A673 (cell line): ENCODE data around the gene YIF1B. TPM values are rescaled to one million over a fixed set of nuclear protein-coding genes. Genes with fewer than 3 reads are reported as not detected.
"Not testable (repeated sequence)": the region's sequence is repeated elsewhere in the genome, so short reads cannot be mapped to it uniquely, and the experiment has no call there.

Source experiments
- BruUV-seq: library from RNA; stranded (reverse); fragments of 400-500 nt; replicated peaks from 2 replicates; lab custom pipeline; 2021; lab: Mats Ljungman, UMichigan
- CTCF ChIA-PET: fragments of 300-600 bp; sonication (Branson Sonifier 250); formaldehyde crosslinking; loops from one replicate; lab custom pipeline; 2022; ENCODE audit warnings: antibody characterized with exemption; lab: Charles Lee
- POLR2A ChIA-PET: fragments of 300-600 bp; sonication (Branson Sonifier 250); formaldehyde crosslinking; loops from one replicate; lab custom pipeline; 2022; ENCODE audit warnings: antibody characterized with exemption; ENCODE audit not compliant: low non-redundant PET; lab: Charles Lee
- DNase-seq: peaks from one replicate; pipeline ENCODE4 v3.0.0-alpha.2; 2015; ENCODE audit warnings: low spot score
- H3K27ac ChIP-seq: fragments of 200-600 bp; sonication (generic); 2 replicates; pipeline ENCODE4 v1.5.1; 2016; ENCODE audit warnings: mixed run types, low read depth, mild to moderate bottlenecking, mixed read lengths, antibody characterized with exemption, low read length; ENCODE audit not compliant: poor library complexity, severe bottlenecking
- H3K27me3 ChIP-seq: fragments of 200-600 bp; sonication (generic); replicated peaks from 2 replicates; pipeline ENCODE4 v1.6.1; 2017; ENCODE audit warnings: mixed run types, low read depth, mild to moderate bottlenecking, mixed read lengths, antibody characterized with exemption, low read length; ENCODE audit not compliant: insufficient read depth, poor library complexity
- H3K36me3 ChIP-seq: fragments of 200-600 bp; sonication (generic); 2 replicates; pipeline ENCODE4 v1.6.1; 2016; ENCODE audit warnings: mixed run types, mild to moderate bottlenecking, mixed read lengths, antibody characterized with exemption, low read length; ENCODE audit not compliant: insufficient read depth, poor library complexity, severe bottlenecking
- H3K4me1 ChIP-seq: fragments of 200-600 bp; sonication (generic); 2 replicates; pipeline ENCODE4 v1.6.1; 2017; ENCODE audit warnings: mixed run types, mild to moderate bottlenecking, mixed read lengths, antibody characterized with exemption, low read length; ENCODE audit not compliant: insufficient read depth, poor library complexity, severe bottlenecking
- H3K4me3 ChIP-seq: fragments of 200-600 bp; sonication (generic); 2 replicates; pipeline ENCODE4 v1.5.1; 2016; ENCODE audit warnings: low read depth, mixed run types, mild to moderate bottlenecking, mixed read lengths, low read length; ENCODE audit not compliant: poor library complexity, severe bottlenecking
- H3K9me3 ChIP-seq: fragments of 200-600 bp; sonication (generic); 2 replicates; pipeline ENCODE4 v1.6.1; 2016; ENCODE audit warnings: mixed run types, low read depth, mild to moderate bottlenecking, mixed read lengths, antibody characterized with exemption, low read length; ENCODE audit not compliant: poor library complexity, severe bottlenecking
- EZH2 ChIP-seq: fragments of 200-600 bp; sonication (generic); IDR thresholded peaks from 2 replicates; pipeline ENCODE4 v1.6.1; 2017; ENCODE audit warnings: borderline replicate concordance, low read depth, mild to moderate bottlenecking, mixed read lengths, antibody characterized with exemption, low read length; ENCODE audit not compliant: poor library complexity, severe bottlenecking
- intact Hi-C: fragments of 100-400 bp; cut with micrococcal nuclease; formaldehyde crosslinking; loops from one replicate; pipeline ENCODE4 v1.10.0; 2022; ENCODE audit not compliant: unreplicated experiment
- total RNA-seq: library from RNA; stranded (reverse); gene quantifications from 2 replicates; pipeline ENCODE4 v1.2.3, GENCODE V29; 2021
- TF ChIP-seq, protein P1 (sequence below): fragments of 300-800, 200-600 bp; sonication (generic); conservative IDR thresholded peaks from 2 replicates; pipeline ENCODE4 v1.5.1; 2017; ENCODE audit warnings: low read depth, mild to moderate bottlenecking, antibody characterized with exemption, low read length, moderate library complexity, mixed read lengths

The YIF1B gene
- total RNA-seq, 1 experiment from 2014 or later: 57.6 TPM

DNA sequence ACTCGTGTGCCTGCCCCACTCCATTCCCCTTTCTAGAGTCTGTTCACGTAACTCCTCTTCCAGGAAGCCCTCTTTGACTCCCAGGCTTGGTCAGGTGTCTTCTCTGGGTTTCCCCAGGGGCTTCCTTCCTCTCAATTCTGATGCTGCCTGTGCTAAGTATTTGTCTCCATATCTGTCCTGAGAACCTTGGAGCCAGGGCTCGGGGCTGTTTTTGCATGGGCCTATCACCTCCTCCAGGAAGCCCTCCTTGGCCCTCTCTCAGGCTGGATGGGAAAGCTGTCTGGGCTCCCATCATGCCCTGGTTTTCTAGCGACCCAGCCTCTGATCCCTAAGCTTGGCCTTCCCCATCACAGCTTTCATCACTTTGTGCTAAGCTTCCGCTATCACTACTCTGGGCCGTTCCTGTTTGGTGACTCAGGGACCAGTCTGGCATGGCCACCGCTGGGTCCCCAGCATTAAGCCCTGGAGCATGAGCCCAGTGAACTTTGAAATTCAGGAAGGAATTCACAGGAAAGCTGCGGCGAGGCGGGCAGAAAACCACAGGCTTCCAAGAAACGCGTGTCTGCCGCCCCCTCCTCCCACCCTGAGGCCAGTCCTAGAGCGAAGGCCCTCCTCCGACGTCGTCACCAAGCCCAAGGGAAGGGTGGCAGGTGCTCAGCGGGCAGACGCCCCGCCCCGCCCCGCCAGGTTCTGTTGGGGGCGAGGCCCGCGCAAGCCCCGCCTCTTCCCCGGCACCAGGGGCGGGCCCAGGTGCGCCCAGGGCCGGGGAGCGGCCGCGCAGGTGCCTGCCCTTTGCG lies 51.9 kb downstream of the YIF1B start:
- H3K27me3 ChIP-seq: no peaks in the 10 kb centered on the region
- H3K4me3 ChIP-seq: peak overlapping the region; percentile 41
- peaks cover 6% of the 10 kb centered on the region for H3K4me1 ChIP-seq
- TF ChIP-seq, protein P1, sequence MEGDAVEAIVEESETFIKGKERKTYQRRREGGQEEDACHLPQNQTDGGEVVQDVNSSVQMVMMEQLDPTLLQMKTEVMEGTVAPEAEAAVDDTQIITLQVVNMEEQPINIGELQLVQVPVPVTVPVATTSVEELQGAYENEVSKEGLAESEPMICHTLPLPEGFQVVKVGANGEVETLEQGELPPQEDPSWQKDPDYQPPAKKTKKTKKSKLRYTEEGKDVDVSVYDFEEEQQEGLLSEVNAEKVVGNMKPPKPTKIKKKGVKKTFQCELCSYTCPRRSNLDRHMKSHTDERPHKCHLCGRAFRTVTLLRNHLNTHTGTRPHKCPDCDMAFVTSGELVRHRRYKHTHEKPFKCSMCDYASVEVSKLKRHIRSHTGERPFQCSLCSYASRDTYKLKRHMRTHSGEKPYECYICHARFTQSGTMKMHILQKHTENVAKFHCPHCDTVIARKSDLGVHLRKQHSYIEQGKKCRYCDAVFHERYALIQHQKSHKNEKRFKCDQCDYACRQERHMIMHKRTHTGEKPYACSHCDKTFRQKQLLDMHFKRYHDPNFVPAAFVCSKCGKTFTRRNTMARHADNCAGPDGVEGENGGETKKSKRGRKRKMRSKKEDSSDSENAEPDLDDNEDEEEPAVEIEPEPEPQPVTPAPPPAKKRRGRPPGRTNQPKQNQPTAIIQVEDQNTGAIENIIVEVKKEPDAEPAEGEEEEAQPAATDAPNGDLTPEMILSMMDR: no peak
- no peak for TF ChIP-seq EZH2
- POLR2A ChIA-PET: no interaction called here
- no peaks in the 10 kb centered on the region for H3K9me3 ChIP-seq
- no TSS peak for BruUV-seq
- CTCF ChIA-PET: interaction anchor here (0.5 kb wide), 1 partner anchor 139 kb away, joined by 3 read pairs; no protein-coding TSS in a partner anchor
- H3K36me3 ChIP-seq: no peaks in the 10 kb centered on the region
- H3K27ac ChIP-seq: no peak overlapping the region
- intact Hi-C loops: no loop called here
- no peak for DNase-seq

GRCh38 chr19:38262585-38263268 lies 53.0 kb downstream of the YIF1B start:
- Histone ChIP-seq H3K36me3 (no peaks in the 10 kb centered on the region), H3K27me3 (no peaks in the 10 kb centered on the region), H3K4me3 (no peak overlapping the region), H3K9me3 (no peaks in the 10 kb centered on the region), H3K27ac (no peak overlapping the region), H3K4me1 (peaks cover 6% of the 10 kb centered on the region)
- no peak for TF ChIP-seq EZH2
- TF ChIP-seq, protein P1: no peak
- no TSS peak for BruUV-seq
- ChIA-PET CTCF (no interaction called here), POLR2A (no interaction called here)
- intact Hi-C loops: no loop called here
- DNase-seq: no peak

- H3K4me1 ChIP-seq, CTCF ChIA-PET, H3K27ac ChIP-seq, H3K9me3 ChIP-seq, H3K27me3 ChIP-seq, intact Hi-C loops, H3K4me3 ChIP-seq, BruUV-seq, POLR2A ChIA-PET, H3K36me3 ChIP-seq, DNase-seq: not testable (repeated sequence)
These were observed 53.8 kb downstream of the YIF1B start for GRCh38 chr19:38261942-38262341.
